GM21367 (cell line): ENCODE data around the gene NEK11.

Experiments
- ATAC-seq: cut with Tn5 transposase; IDR thresholded peaks from one replicate; pipeline ENCODE4 v1.9.1; 2021; ENCODE audit not compliant: unreplicated experiment

NEK11 gene

DNA sequence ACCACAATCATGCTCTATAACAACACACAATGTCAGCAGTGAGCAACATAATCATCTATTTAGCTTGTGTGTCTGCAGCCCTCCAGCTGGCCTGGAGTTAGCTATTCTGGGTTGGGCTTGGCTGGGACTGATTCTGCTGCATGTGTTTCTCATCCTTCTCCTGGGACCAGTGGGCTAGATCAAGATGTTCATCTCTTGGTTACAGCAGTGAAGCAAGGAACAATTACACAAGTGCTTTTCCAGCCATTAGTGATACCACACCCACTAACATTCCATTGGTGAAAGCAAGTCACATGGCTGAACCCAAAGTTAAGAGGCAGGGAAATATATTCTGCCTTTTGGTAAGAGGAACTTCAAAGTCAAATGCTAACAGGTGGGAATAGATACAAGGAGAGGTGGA, 369.5 kb downstream of the NEK11 start:
- no peak for ATAC-seq

DNA sequence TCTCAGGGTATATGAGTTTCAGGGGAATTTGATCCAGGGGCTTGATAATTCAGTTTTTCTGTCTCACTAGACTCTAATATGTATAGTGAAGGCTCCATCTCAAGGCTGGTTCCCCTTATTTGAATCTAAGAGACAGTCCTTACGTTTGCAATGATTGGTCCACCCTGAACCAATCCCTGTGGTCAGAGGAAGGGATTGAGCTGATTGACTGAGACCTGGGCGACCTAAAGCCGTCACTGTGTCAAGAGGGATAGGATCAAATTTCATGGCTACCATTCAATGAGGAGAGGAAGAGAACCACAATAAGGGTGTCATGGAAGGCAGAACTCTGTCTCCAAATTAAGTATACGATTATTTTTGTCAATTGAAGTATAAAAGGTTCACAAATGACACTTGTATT, 371.2 kb downstream of the NEK11 start:
- ATAC-seq: no peak
